ENCODE results near the gene NKAIN2.

- TF ChIP-seq POLR2A (IDR thresholded peaks at IDR 0.05), result no peak
- TF ChIP-seq CTCF (IDR thresholded peaks at IDR 0.05), result no peak
Measured at GRCh38 chr6:124254941-124255685, 451.4 kb downstream of the NKAIN2 start.

Measured in thyroid gland (tissue), 4 donors.